CD4-positive, CD25-positive, alpha-beta regulatory T cell (primary cell): ENCODE results near the gene SORCS3. TPM values are rescaled to one million over a fixed set of nuclear protein-coding genes. Genes with fewer than 3 reads are reported as not detected.

Experiments used
- ATAC-seq, 2 donors: fragments of 150-1000 bp; cut with Tn5 transposase; one replicate each; pipeline ENCODE4 v1.10.0; 2021; ENCODE audit warnings: low read depth in 2 of 2, moderate number of reproducible peaks in 2 of 2, moderate library complexity in 1 of 2
- DNase-seq, 3 donors: peaks; one replicate each; pipeline versions ENCODE4 v3.0.0 to v3.0.0-alpha.2; 2012 to 2022; ENCODE audit warnings: mixed read lengths in 1 of 3
- H3K27ac ChIP-seq: one replicate; pipeline ENCODE4 v1.7.0; 2013; ENCODE audit warnings: mild to moderate bottlenecking, low read length; ENCODE audit not compliant: insufficient read depth, poor library complexity, severe bottlenecking
- H3K27me3 ChIP-seq: one replicate; pipeline ENCODE4 v1.7.0; 2013; ENCODE audit warnings: low read length; ENCODE audit not compliant: control insufficient read depth, insufficient read depth
- H3K36me3 ChIP-seq: one replicate; pipeline ENCODE4 v1.7.0; 2013; ENCODE audit warnings: mild to moderate bottlenecking, low read length, moderate library complexity; ENCODE audit not compliant: control insufficient read depth, insufficient read depth
- H3K4me1 ChIP-seq: 2 replicates; pipeline ENCODE4 v1.7.0; 2013; ENCODE audit warnings: mild to moderate bottlenecking, low read length; ENCODE audit not compliant: insufficient read depth, control insufficient read depth, poor library complexity, severe bottlenecking
- H3K4me3 ChIP-seq: one replicate; pipeline ENCODE4 v1.7.0; 2013; ENCODE audit warnings: low read depth, mild to moderate bottlenecking, low read length, moderate library complexity
- H3K9me3 ChIP-seq, 2 experiments: 1 replicate in 1 of 2; 2 replicates in 1 of 2; pipeline ENCODE4 v1.7.0; 2013; ENCODE audit warnings: low read length in 2 of 2, mild to moderate bottlenecking in 1 of 2, moderate library complexity in 1 of 2; ENCODE audit not compliant: control insufficient read depth in 2 of 2
- H3K27ac Mint-ChIP-seq, 3 donors: one replicate each; pipeline ENCODE4 v1.8.0; 2020 to 2022; ENCODE audit warnings: mild to moderate bottlenecking in 3 of 3, mixed read lengths in 3 of 3, moderate library complexity in 2 of 3
- H3K27me3 Mint-ChIP-seq: one replicate; pipeline ENCODE4 v1.8.0; 2022; ENCODE audit warnings: mild to moderate bottlenecking, mixed read lengths
- H3K36me3 Mint-ChIP-seq: one replicate; pipeline ENCODE4 v1.8.0; 2020; ENCODE audit warnings: mixed read lengths
- H3K4me1 Mint-ChIP-seq, 4 donors: one replicate each; pipeline ENCODE4 v1.8.0; 2020 to 2022; ENCODE audit warnings: mixed read lengths in 4 of 4, mild to moderate bottlenecking in 1 of 4
- H3K4me3 Mint-ChIP-seq, 4 donors: one replicate each; pipeline ENCODE4 v1.8.0; 2020 to 2022; ENCODE audit warnings: mild to moderate bottlenecking in 4 of 4, mixed read lengths in 4 of 4, moderate library complexity in 3 of 4
- H3K9me3 Mint-ChIP-seq, 7 donors: one replicate each; pipeline ENCODE4 v1.8.0; 2020 to 2022; ENCODE audit warnings: mixed read lengths in 7 of 7, mild to moderate bottlenecking in 3 of 7, moderate library complexity in 2 of 7
- polyA plus RNA-seq, 4 donors: library from polyadenylated mRNA; unstranded; fragments of 300-500 nt; fragmentation: Illumina TruSeq; gene quantifications; one replicate each; pipeline ENCODE4 v1.2.3, GENCODE V29; 2021
- total RNA-seq: library from RNA; stranded (reverse); gene quantifications from one replicate; pipeline ENCODE4 v1.2.3, GENCODE V29; 2022

SORCS3 gene
- total and polyA plus RNA-seq, 5 donors from 2014 or later: 0.35 TPM; not detected in 4

DNA sequence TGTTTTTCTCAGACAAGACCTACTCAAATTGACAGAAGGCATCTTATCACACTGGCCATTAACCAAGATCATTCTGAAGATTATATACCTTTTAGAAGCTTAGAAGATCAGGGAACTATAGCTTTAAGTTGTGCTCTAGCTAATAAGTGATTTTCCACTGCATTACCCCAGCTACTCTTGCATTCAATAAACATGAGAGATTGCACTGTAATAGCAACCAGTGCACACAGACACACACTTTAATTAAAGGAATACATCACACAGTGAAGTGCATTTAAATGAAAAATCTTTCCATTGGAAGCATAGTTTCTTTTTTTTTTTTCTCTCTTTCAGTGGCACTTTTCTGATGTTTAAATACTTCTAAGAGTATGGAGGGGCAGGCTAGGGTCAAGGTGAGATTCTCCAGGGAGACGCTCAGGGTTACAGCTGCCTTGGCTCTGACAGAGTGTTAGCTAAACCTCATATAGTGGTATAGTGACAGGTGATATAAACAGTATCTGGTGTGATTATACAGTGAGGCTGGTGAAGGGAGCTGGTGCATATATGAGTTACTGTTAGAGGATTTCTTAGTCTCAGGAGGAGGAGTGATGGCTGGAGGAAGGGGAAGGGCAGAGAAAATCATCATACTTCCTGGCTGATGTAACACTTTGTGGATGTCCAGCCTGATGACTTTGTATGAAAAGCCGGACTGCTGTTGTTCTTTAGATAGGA lies 369.5 kb downstream of the SORCS3 start:
- Mint-ChIP-seq H3K4me3 (no peak overlapping the region), H3K9me3 (peaks cover 0 to 6% (median 3%) of the 10 kb centered on the region in 7 donors), H3K27me3 (no peaks in the 10 kb centered on the region), H3K4me1 (no peaks in the 10 kb centered on the region), H3K36me3 (no peaks in the 10 kb centered on the region), H3K27ac (peak overlapping the region in 1 of 3 donors; percentile 15)
- DNase-seq (no peak), ATAC-seq (no peak)
- Histone ChIP-seq H3K9me3 (no peaks in the 10 kb centered on the region), H3K36me3 (no peaks in the 10 kb centered on the region), H3K27me3 (no peaks in the 10 kb centered on the region), H3K27ac (no peak overlapping the region), H3K4me3 (no peak overlapping the region), H3K4me1 (no peaks in the 10 kb centered on the region)

- no peak for ATAC-seq
Measured at GRCh38 chr10:105017116-105017515, 376.0 kb downstream of the SORCS3 start.

GRCh38 chr10:105017691-105018090 lies 376.6 kb downstream of the SORCS3 start:
- no peak overlapping the region for H3K27ac ChIP-seq
- no peak overlapping the region for H3K4me3 Mint-ChIP-seq
- peaks cover 0 to 16% (median 3%) of the 10 kb centered on the region in 7 donors for H3K9me3 Mint-ChIP-seq
- H3K27ac Mint-ChIP-seq: no peak overlapping the region
- H3K4me1 Mint-ChIP-seq: no peaks in the 10 kb centered on the region
- no peak overlapping the region for H3K4me3 ChIP-seq
- no peaks in the 10 kb centered on the region for H3K27me3 ChIP-seq
- no peak for DNase-seq
- no peaks in the 10 kb centered on the region for H3K36me3 ChIP-seq
- H3K36me3 Mint-ChIP-seq: no peaks in the 10 kb centered on the region
- H3K27me3 Mint-ChIP-seq: no peaks in the 10 kb centered on the region
- no peak for ATAC-seq
- no peaks in the 10 kb centered on the region for H3K4me1 ChIP-seq
- no peaks in the 10 kb centered on the region for H3K9me3 ChIP-seq

More at GRCh38 chr10:105017116-105017515, 376.0 kb downstream of the SORCS3 start:
- Mint-ChIP-seq H3K4me3 (no peak overlapping the region), H3K27ac (no peak overlapping the region), H3K9me3 (peaks cover 0 to 16% (median 3%) of the 10 kb centered on the region in 7 donors), H3K4me1 (no peaks in the 10 kb centered on the region), H3K27me3 (no peaks in the 10 kb centered on the region), H3K36me3 (no peaks in the 10 kb centered on the region)
- no peak for DNase-seq
- H3K27me3 ChIP-seq: no peaks in the 10 kb centered on the region
- no peaks in the 10 kb centered on the region for H3K36me3 ChIP-seq
- no peak overlapping the region for H3K4me3 ChIP-seq
- H3K27ac ChIP-seq: no peak overlapping the region
- no peaks in the 10 kb centered on the region for H3K9me3 ChIP-seq
- no peaks in the 10 kb centered on the region for H3K4me1 ChIP-seq

DNA sequence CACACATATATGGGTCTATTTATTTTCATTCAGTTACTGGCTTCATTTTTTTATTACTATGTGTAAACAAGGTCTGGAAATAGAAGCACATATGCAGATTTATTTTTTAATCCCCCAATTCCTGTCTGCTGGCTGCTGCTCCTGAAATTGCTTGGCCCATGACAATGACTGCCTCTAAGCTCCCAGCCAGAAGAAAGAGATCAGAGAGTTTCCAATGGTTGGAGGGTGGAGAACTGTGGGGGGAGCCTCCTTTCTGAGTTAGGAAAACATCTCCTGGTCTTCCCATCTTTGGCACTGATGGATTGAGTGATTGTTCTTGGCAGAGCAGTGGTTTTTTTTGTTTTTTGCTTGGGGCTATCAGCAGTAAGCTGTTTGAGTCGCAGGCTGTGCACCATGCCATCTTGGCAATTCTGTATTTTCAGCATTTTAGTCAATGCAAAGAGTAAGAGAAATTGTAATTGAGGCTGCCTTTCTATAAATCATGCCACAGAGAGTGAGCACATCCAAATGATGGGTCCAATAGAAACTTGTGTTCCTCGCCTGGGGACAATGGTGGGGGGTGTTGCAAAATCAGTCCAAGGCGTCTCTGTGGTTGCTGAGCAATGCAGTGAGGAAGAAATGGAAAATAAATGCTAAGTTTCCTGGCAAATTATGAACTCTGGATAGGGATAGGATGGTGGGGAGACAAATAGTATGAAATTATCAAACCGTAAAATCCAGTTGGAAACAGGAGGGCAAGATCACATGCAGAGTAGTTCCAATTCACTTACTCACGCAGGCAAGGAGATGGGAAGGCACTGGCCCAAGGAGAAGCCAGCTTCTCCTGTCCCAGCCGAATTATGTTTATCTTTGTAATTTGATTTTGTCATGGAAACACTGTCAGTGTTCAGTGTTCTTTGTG lies 382.4 kb downstream of the SORCS3 start:
- H3K27me3 Mint-ChIP-seq: no peaks in the 10 kb centered on the region
- Histone ChIP-seq H3K27ac (no peak overlapping the region), H3K36me3 (no peaks in the 10 kb centered on the region), H3K27me3 (no peaks in the 10 kb centered on the region), H3K4me1 (no peaks in the 10 kb centered on the region), H3K4me3 (no peak overlapping the region), H3K9me3 (no peaks in the 10 kb centered on the region)
- no peaks in the 10 kb centered on the region for H3K36me3 Mint-ChIP-seq
- H3K27ac Mint-ChIP-seq: peak overlapping the region in 1 of 3 donors; percentile 34
- ATAC-seq (no peak), DNase-seq (no peak)
- peaks cover 0 to 8% (median 0%) of the 10 kb centered on the region in 7 donors for H3K9me3 Mint-ChIP-seq
- H3K4me1 Mint-ChIP-seq: no peaks in the 10 kb centered on the region
- H3K4me3 Mint-ChIP-seq: no peak overlapping the region

GRCh38 chr10:105024184-105024583 lies 383.1 kb downstream of the SORCS3 start:
- no peak overlapping the region for H3K4me3 ChIP-seq
- no peak for ATAC-seq
- no peak overlapping the region for H3K27ac Mint-ChIP-seq
- no peak overlapping the region for H3K27ac ChIP-seq
- peaks cover 0 to 8% (median 0%) of the 10 kb centered on the region in 7 donors for H3K9me3 Mint-ChIP-seq
- no peaks in the 10 kb centered on the region for H3K9me3 ChIP-seq
- H3K4me3 Mint-ChIP-seq: no peak overlapping the region
- no peaks in the 10 kb centered on the region for H3K27me3 Mint-ChIP-seq
- H3K36me3 ChIP-seq: no peaks in the 10 kb centered on the region
- H3K27me3 ChIP-seq: no peaks in the 10 kb centered on the region
- H3K36me3 Mint-ChIP-seq: no peaks in the 10 kb centered on the region
- no peaks in the 10 kb centered on the region for H3K4me1 Mint-ChIP-seq
- no peak for DNase-seq
- no peaks in the 10 kb centered on the region for H3K4me1 ChIP-seq

DNA sequence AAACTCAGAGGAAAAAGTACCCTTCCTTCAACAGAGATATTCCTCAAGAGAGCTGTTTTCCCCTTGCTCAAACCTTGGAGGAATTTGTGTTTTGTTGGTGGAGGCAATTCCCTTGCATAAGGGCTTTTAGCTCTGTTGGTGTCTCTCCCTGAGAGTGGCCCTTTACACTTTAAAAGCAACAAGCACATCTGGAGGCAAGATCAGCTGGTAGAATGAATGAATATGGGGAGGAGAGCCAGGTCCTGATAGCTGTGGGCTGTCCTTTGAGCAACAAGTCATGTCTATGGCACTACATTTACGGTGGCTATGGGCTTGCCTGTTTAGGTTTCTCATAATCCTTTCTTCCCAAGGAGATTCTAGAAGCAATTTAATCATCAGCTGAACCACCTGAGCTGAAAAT lies 384.0 kb downstream of the SORCS3 start:
- Mint-ChIP-seq H3K4me1 (no peaks in the 10 kb centered on the region), H3K4me3 (no peak overlapping the region), H3K36me3 (no peaks in the 10 kb centered on the region), H3K27ac (no peak overlapping the region), H3K9me3 (peaks cover 0 to 8% (median 0%) of the 10 kb centered on the region in 7 donors), H3K27me3 (no peaks in the 10 kb centered on the region)
- Histone ChIP-seq H3K4me1 (no peaks in the 10 kb centered on the region), H3K27me3 (no peaks in the 10 kb centered on the region), H3K27ac (no peak overlapping the region), H3K4me3 (no peak overlapping the region), H3K36me3 (no peaks in the 10 kb centered on the region), H3K9me3 (no peaks in the 10 kb centered on the region)
- ATAC-seq (no peak), DNase-seq (no peak)

DNA sequence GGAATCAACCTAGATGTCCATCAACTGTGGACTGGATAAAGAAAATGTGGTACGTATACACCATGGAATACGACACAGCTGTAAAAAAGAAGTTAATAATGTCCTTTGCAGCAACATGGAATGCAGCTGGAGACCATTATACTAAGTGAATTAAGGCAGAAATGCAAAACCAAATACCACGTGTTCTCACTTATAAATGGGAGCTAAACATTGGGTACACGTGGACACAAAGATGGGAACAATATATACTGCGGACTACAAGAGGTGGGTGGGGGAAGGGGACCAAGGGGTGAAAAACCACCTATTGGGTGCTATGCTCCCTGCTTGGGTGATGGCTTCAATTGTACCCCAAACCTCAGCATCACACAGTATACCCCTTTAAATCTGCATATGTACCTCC lies 385.5 kb downstream of the SORCS3 start:
- no peaks in the 10 kb centered on the region for H3K36me3 Mint-ChIP-seq
- no peaks in the 10 kb centered on the region for H3K36me3 ChIP-seq
- H3K9me3 Mint-ChIP-seq: peaks cover 0 to 8% (median 0%) of the 10 kb centered on the region in 7 donors
- H3K4me3 ChIP-seq: no peak overlapping the region
- H3K4me3 Mint-ChIP-seq: no peak overlapping the region
- no peak for ATAC-seq
- H3K27me3 Mint-ChIP-seq: no peaks in the 10 kb centered on the region
- H3K27me3 ChIP-seq: no peaks in the 10 kb centered on the region
- H3K9me3 ChIP-seq: no peaks in the 10 kb centered on the region
- no peaks in the 10 kb centered on the region for H3K4me1 ChIP-seq
- H3K4me1 Mint-ChIP-seq: no peaks in the 10 kb centered on the region
- DNase-seq: no peak
- H3K27ac ChIP-seq: no peak overlapping the region
- no peak overlapping the region for H3K27ac Mint-ChIP-seq
